ENCODE measurements around the gene RFXAP. TPM values are rescaled to one million over a fixed set of nuclear protein-coding genes. Genes with fewer than 3 reads are reported as not detected.

The RFXAP gene
- total RNA-seq, 1 donor from 2014 or later, result 5.4 TPM

- Histone ChIP-seq H3K9me3 (no peaks in the 10 kb centered on the region), H3K4me1 (no peaks in the 10 kb centered on the region), H3K36me3 (no peaks in the 10 kb centered on the region), H3K4me3 (no peak overlapping the region), H3K27ac (no peak overlapping the region), H3K27me3 (ENCODE audit: low read depth) (no peaks in the 10 kb centered on the region)
- no peak for ATAC-seq
- intact Hi-C loops (cut with DNase I), result no loop called here
- no peak for DNase-seq
- TF ChIP-seq CTCF (IDR thresholded peaks at IDR 0.05), result no peak
Observed at GRCh38 chr13:36804588-36804987, 14.4 kb upstream of the RFXAP start.

GRCh38 chr13:36806102-36806501 lies 12.9 kb upstream of the RFXAP start:
- ATAC-seq (no peak), DNase-seq (no peak)
- Histone ChIP-seq H3K4me3 (no peak overlapping the region), H3K27me3 (ENCODE audit: low read depth) (no peaks in the 10 kb centered on the region), H3K36me3 (no peaks in the 10 kb centered on the region), H3K9me3 (no peaks in the 10 kb centered on the region), H3K4me1 (no peaks in the 10 kb centered on the region), H3K27ac (no peak overlapping the region)
- TF ChIP-seq CTCF (IDR thresholded peaks at IDR 0.05), result no peak
- intact Hi-C loops (cut with DNase I), result no loop called here

- Histone ChIP-seq H3K36me3 (no peaks in the 10 kb centered on the region), H3K4me3 (no peak overlapping the region), H3K9me3 (no peaks in the 10 kb centered on the region), H3K27ac (no peak overlapping the region), H3K4me1 (no peaks in the 10 kb centered on the region), H3K27me3 (ENCODE audit: low read depth) (no peaks in the 10 kb centered on the region)
- intact Hi-C loops (cut with DNase I), result no loop called here
- DNase-seq, result no peak
- no peak for TF ChIP-seq CTCF (IDR thresholded peaks at IDR 0.05)
- ATAC-seq, result no peak
Observed at GRCh38 chr13:36807616-36808015, 11.4 kb upstream of the RFXAP start.

- intact Hi-C loops (cut with DNase I), result no loop called here
- no peak for TF ChIP-seq CTCF (IDR thresholded peaks at IDR 0.05)
- H3K27me3 ChIP-seq (ENCODE audit: low read depth), result no peaks in the 10 kb centered on the region
- DNase-seq, result no peak
- H3K27ac ChIP-seq, result no peak overlapping the region
- no peak for ATAC-seq
- no peaks in the 10 kb centered on the region for H3K9me3 ChIP-seq
- peaks cover 1% of the 10 kb centered on the region for H3K4me1 ChIP-seq
- H3K4me3 ChIP-seq, result no peak overlapping the region
- no peaks in the 10 kb centered on the region for H3K36me3 ChIP-seq
Observed at GRCh38 chr13:36813225-36813624, 5.8 kb upstream of the RFXAP start.

GRCh38 chr13:36814465-36814864 lies 4.6 kb upstream of the RFXAP start:
- Histone ChIP-seq H3K4me3 (no peak overlapping the region), H3K4me1 (peaks cover 5% of the 10 kb centered on the region), H3K27me3 (ENCODE audit: low read depth) (no peaks in the 10 kb centered on the region), H3K9me3 (no peaks in the 10 kb centered on the region), H3K36me3 (no peaks in the 10 kb centered on the region), H3K27ac (no peak overlapping the region)
- TF ChIP-seq CTCF (IDR thresholded peaks at IDR 0.05), result no peak
- DNase-seq (no peak), ATAC-seq (no peak)
- intact Hi-C loops (cut with DNase I), result no loop called here

GRCh38 chr13:36815062-36815461 lies 4.0 kb upstream of the RFXAP start:
- no peak overlapping the region for H3K27ac ChIP-seq
- intact Hi-C loops (cut with DNase I), result no loop called here
- no peaks in the 10 kb centered on the region for H3K36me3 ChIP-seq
- ATAC-seq (no peak), DNase-seq (no peak)
- H3K9me3 ChIP-seq, result no peaks in the 10 kb centered on the region
- H3K4me1 ChIP-seq, result peaks cover 6% of the 10 kb centered on the region
- no peaks in the 10 kb centered on the region for H3K27me3 ChIP-seq (ENCODE audit: low read depth)
- peak; percentile 18 for TF ChIP-seq CTCF (IDR thresholded peaks at IDR 0.05)
- no peak overlapping the region for H3K4me3 ChIP-seq

All from lower lobe of right lung (tissue), 2 donors.